ENCODE results near the gene SEC16A. TPM values are rescaled to one million over a fixed set of nuclear protein-coding genes. Genes with fewer than 3 reads are reported as not detected.

The SEC16A gene
- total and polyA plus RNA-seq, 2 donors (not counting 3 experiments of a cell fraction or from before 2014, with no cell fraction given): 34.5 to 80.6 TPM

DNA sequence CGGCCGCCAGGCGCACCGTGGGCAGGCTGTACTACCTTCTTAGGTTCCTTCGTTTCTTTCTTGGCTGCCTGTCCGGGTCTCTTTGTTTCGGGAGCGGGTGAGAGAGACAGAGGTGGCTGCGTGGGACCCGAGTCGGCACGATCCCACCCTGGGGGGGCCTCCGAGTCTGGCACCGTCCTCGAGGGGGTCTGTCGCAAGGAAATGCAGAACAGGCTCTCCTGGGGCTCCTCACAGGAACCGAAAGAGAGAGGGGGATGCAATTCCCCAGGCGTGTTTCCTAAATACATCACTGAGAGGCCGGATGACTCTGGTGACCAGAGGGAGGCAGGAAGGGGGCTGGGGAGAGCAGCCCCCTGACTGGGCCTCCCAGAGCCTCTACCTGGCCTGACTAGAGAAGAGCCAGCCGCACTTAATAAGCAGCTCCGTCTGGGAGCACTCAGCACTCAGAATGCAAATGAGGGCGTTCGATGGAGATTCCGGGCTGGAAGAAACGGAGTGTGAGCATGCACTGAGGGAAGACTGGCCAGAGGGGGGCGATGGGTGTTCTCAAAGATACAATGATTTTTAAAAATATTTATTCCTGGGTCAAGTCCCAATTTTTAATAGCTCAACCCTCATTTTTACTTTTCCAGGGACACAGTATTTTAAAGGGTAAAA is 31.5 kb downstream of the SEC16A start:
- H4K20me1 ChIP-seq (replicated peaks; ENCODE audit: control insufficient read depth, extremely low read depth, insufficient read depth, low read length): no peaks in the 10 kb centered on the region
- TF ChIP-seq POLR2AphosphoS5 (IDR thresholded peaks at IDR 0.05; ENCODE audit: insufficient read depth, low read depth, low read length): no peak
- no peak for TF ChIP-seq FOS (IDR thresholded peaks at IDR 0.05; ENCODE audit: borderline replicate concordance, insufficient read depth, low read length)
- TF ChIP-seq, protein P1, sequence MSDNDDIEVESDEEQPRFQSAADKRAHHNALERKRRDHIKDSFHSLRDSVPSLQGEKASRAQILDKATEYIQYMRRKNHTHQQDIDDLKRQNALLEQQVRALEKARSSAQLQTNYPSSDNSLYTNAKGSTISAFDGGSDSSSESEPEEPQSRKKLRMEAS (IDR thresholded peaks at IDR 0.05; ENCODE audit: insufficient read depth, insufficient read length): no peak
- TF ChIP-seq GATA2 (IDR thresholded peaks at IDR 0.05; ENCODE audit: insufficient read depth, insufficient read length, low read depth, low read length): no peak
- no peak for TF ChIP-seq POLR2A (IDR thresholded peaks at IDR 0.05; ENCODE audit: low read depth, low read length)
- TF ChIP-seq EZH2 (IDR thresholded peaks at IDR 0.05; ENCODE audit: borderline replicate concordance, low read depth, low read length, severe bottlenecking): no peak
- no peak for TF ChIP-seq MYC (IDR thresholded peaks at IDR 0.05; ENCODE audit: low read depth, low read length)
- TF ChIP-seq, protein P2, sequence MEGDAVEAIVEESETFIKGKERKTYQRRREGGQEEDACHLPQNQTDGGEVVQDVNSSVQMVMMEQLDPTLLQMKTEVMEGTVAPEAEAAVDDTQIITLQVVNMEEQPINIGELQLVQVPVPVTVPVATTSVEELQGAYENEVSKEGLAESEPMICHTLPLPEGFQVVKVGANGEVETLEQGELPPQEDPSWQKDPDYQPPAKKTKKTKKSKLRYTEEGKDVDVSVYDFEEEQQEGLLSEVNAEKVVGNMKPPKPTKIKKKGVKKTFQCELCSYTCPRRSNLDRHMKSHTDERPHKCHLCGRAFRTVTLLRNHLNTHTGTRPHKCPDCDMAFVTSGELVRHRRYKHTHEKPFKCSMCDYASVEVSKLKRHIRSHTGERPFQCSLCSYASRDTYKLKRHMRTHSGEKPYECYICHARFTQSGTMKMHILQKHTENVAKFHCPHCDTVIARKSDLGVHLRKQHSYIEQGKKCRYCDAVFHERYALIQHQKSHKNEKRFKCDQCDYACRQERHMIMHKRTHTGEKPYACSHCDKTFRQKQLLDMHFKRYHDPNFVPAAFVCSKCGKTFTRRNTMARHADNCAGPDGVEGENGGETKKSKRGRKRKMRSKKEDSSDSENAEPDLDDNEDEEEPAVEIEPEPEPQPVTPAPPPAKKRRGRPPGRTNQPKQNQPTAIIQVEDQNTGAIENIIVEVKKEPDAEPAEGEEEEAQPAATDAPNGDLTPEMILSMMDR (IDR thresholded peaks at IDR 0.05; ENCODE audit: extremely low read depth in 1 of 2, insufficient read depth in 1 of 2, low read depth in 1 of 2, low read length in 2 of 2): no peak
- TF ChIP-seq JUN (IDR thresholded peaks at IDR 0.05; ENCODE audit: borderline replicate concordance, insufficient read depth, insufficient read length, low read depth): no peak
- H3K36me3 ChIP-seq (ENCODE audit: control insufficient read depth in 2 of 2, extremely low read depth in 1 of 2, insufficient read depth in 2 of 2, low read length in 2 of 2): peaks cover 28 to 68% of the 10 kb centered on the region in 2 experiments
- dilution Hi-C loops (cut with MboI; ENCODE audit: extremely low pct_ligation_motif_present, low sequenced_read_pairs): no loop called here
- no peaks in the 10 kb centered on the region for H3K27me3 ChIP-seq (ENCODE audit: control insufficient read depth in 2 of 2, insufficient read depth in 2 of 2, low read length in 2 of 2)
- intact Hi-C loops (cut with micrococcal nuclease): no loop called here
- no peaks in the 10 kb centered on the region for H3K9me1 ChIP-seq (replicated peaks; ENCODE audit: control insufficient read depth, extremely low read depth, insufficient read depth, low read length)
- H3K4me3 ChIP-seq (replicated peaks in 1 of 3; ENCODE audit: insufficient read depth in 1 of 3, low read depth in 1 of 3, low read length in 3 of 3): no peak overlapping the region
- no TSS peak for BruUV-seq (replicated peaks)
- no peaks in the 10 kb centered on the region for H3K9me3 ChIP-seq (replicated peaks; ENCODE audit: control insufficient read depth, insufficient read depth, low read length)
- no peak overlapping the region for H2AFZ ChIP-seq (ENCODE audit: low read depth, low read length)
- DNase-seq (ENCODE audit: low read depth, low spot score) (no peak), FAIRE-seq (no peak)
- no peak overlapping the region for H3K27ac ChIP-seq (ENCODE audit: insufficient read depth, low read depth, low read length)
- H3K9ac ChIP-seq (replicated peaks; ENCODE audit: extremely low read depth, insufficient read depth, low read length): no peak overlapping the region
- ChIA-PET CTCF (no interaction called here), POLR2A (no interaction called here)
- H3K4me1 ChIP-seq (ENCODE audit: control insufficient read depth, extremely low read depth, insufficient read depth, low read length): no peaks in the 10 kb centered on the region
- no peak overlapping the region for H3K4me2 ChIP-seq (ENCODE audit: insufficient read depth, low read length)
- no peaks in the 10 kb centered on the region for H3K79me2 ChIP-seq (ENCODE audit: control insufficient read depth, insufficient read depth, low read length)

All from endothelial cell of umbilical vein (primary cell).